ENCODE results near the gene MCHR2.

DNA sequence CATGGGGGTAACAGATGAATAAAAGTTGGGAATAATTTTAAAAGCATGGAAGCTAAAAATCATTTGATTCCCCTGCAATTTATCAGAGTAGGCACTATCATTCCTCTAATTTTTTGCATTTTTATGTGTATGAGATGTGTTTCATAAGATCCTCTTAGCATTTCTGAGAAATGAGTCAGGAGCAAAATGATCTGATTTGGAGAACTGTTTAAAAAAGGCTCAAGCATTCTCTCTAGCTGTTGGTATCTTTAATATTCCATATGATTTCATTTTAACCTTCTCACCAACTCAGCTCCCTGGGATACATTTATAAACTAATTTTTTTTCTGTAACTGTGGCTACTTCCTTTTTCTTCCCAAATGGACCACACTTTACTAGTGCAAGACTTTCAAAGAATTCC is 60.9 kb downstream of the MCHR2 start:
- TF ChIP-seq EZH2phosphoT487 (IDR thresholded peaks at IDR 0.05; ENCODE audit: borderline replicate concordance, low read length): no peak
- TF ChIP-seq, protein P1, sequence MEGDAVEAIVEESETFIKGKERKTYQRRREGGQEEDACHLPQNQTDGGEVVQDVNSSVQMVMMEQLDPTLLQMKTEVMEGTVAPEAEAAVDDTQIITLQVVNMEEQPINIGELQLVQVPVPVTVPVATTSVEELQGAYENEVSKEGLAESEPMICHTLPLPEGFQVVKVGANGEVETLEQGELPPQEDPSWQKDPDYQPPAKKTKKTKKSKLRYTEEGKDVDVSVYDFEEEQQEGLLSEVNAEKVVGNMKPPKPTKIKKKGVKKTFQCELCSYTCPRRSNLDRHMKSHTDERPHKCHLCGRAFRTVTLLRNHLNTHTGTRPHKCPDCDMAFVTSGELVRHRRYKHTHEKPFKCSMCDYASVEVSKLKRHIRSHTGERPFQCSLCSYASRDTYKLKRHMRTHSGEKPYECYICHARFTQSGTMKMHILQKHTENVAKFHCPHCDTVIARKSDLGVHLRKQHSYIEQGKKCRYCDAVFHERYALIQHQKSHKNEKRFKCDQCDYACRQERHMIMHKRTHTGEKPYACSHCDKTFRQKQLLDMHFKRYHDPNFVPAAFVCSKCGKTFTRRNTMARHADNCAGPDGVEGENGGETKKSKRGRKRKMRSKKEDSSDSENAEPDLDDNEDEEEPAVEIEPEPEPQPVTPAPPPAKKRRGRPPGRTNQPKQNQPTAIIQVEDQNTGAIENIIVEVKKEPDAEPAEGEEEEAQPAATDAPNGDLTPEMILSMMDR (IDR thresholded peaks at IDR 0.05; ENCODE audit: low read depth, low read length, poor library complexity, severe bottlenecking): no peak

Data from DOHH2 (cell line).